ENCODE data around the gene GPATCH4.

DNA sequence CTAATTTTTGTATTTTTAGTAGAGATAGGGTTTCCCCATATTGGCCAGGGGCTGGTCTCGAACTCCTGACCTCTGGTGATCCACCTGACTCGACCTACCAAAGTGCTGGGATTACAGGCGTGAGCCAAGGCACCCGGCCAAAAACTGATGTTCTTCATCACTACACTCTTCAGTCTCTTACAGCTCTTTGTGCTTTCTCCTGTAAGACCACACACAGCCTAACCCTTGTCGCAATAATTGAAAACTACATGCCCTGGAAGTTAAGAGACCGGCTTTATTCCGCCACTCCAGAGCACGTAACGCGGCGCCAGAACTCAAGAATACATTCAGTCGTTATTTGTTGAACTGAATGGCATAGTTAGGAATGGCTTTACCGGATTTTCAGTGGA, 552 bp downstream of the GPATCH4 start:
- TF ChIP-seq YY1 (IDR thresholded peaks at IDR 0.05; ENCODE audit: insufficient read depth, insufficient read length) (no peak), ZNF274 (IDR thresholded peaks at IDR 0.05; ENCODE audit: low read depth, low read length) (no peak)
